ENCODE measurements around the gene NDUFAF2. TPM values are rescaled to one million over a fixed set of nuclear protein-coding genes. Genes with fewer than 3 reads are reported as not detected.
"Not testable (repeated sequence)": the region's sequence is repeated elsewhere in the genome, so short reads cannot be mapped to it uniquely, and the experiment has no call there.

The NDUFAF2 gene
- total and polyA plus RNA-seq, 2 experiments from 2014 or later, result 31.6 to 155 TPM

- not testable (repeated sequence) for H3K4me1 ChIP-seq (ENCODE audit: insufficient read depth); H3K4me3 Mint-ChIP-seq; H3K9me3 Mint-ChIP-seq; H3K27ac Mint-ChIP-seq; H3K27me3 ChIP-seq (ENCODE audit: insufficient read depth); H3K79me2 ChIP-seq (replicated peaks; ENCODE audit: insufficient read depth); H3K4me2 ChIP-seq; H4K20me1 ChIP-seq (replicated peaks; ENCODE audit: insufficient read depth); H3K9me2 ChIP-seq (ENCODE audit: insufficient read depth); H3K36me3 Mint-ChIP-seq (ENCODE audit: low read depth); H3K36me3 ChIP-seq (ENCODE audit: insufficient read depth); DNase-seq (ENCODE audit: low spot score); ATAC-seq; H3K27me3 Mint-ChIP-seq (ENCODE audit: insufficient read depth, low read depth, poor library complexity); H3K4me1 Mint-ChIP-seq; H3F3A ChIP-seq (replicated peaks; ENCODE audit: low read depth); H3K27ac ChIP-seq (ENCODE audit: low read depth); H3K4me3 ChIP-seq; H2AFZ ChIP-seq
Measured at GRCh38 chr5:61031301-61031700, 86.3 kb downstream of the NDUFAF2 start.

- H3K4me1 Mint-ChIP-seq, result peaks cover 7% of the 10 kb centered on the region
- Histone ChIP-seq H3K4me1 (ENCODE audit: insufficient read depth) (no peaks in the 10 kb centered on the region; the same call in 1 of the 2 replicates), H3K27me3 (ENCODE audit: insufficient read depth) (no peaks in the 10 kb centered on the region), H3K9me2 (ENCODE audit: insufficient read depth) (no peaks in the 10 kb centered on the region), H3K36me3 (ENCODE audit: insufficient read depth) (no peaks in the 10 kb centered on the region), H2AFZ (no peak overlapping the region), H4K20me1 (replicated peaks; ENCODE audit: insufficient read depth) (0 out of 2 replicates have a peak, but pooled peaks cover 3% of the 10 kb centered on the region), H3K4me2 (no peak overlapping the region), H3K79me2 (replicated peaks; ENCODE audit: insufficient read depth) (peaks cover 7% of the 10 kb centered on the region; the same call in 1 of the 2 replicates), H3K4me3 (no peak overlapping the region), H3K27ac (ENCODE audit: low read depth) (no peak overlapping the region), H3F3A (replicated peaks; ENCODE audit: low read depth) (no peaks in the 10 kb centered on the region)
- ATAC-seq (no peak), DNase-seq (ENCODE audit: low spot score) (no peak)
- no peak for TF ChIP-seq ZNF331 (CRISPR knock-in tag; IDR thresholded peaks at IDR 0.05; ENCODE audit: low read depth)
- no peak for TF ChIP-seq NANOG (IDR thresholded peaks at IDR 0.05; ENCODE audit: borderline replicate concordance)
- no peak for TF ChIP-seq ZNF114 (CRISPR knock-in tag; IDR thresholded peaks at IDR 0.05)
- TF ChIP-seq, protein P1, sequence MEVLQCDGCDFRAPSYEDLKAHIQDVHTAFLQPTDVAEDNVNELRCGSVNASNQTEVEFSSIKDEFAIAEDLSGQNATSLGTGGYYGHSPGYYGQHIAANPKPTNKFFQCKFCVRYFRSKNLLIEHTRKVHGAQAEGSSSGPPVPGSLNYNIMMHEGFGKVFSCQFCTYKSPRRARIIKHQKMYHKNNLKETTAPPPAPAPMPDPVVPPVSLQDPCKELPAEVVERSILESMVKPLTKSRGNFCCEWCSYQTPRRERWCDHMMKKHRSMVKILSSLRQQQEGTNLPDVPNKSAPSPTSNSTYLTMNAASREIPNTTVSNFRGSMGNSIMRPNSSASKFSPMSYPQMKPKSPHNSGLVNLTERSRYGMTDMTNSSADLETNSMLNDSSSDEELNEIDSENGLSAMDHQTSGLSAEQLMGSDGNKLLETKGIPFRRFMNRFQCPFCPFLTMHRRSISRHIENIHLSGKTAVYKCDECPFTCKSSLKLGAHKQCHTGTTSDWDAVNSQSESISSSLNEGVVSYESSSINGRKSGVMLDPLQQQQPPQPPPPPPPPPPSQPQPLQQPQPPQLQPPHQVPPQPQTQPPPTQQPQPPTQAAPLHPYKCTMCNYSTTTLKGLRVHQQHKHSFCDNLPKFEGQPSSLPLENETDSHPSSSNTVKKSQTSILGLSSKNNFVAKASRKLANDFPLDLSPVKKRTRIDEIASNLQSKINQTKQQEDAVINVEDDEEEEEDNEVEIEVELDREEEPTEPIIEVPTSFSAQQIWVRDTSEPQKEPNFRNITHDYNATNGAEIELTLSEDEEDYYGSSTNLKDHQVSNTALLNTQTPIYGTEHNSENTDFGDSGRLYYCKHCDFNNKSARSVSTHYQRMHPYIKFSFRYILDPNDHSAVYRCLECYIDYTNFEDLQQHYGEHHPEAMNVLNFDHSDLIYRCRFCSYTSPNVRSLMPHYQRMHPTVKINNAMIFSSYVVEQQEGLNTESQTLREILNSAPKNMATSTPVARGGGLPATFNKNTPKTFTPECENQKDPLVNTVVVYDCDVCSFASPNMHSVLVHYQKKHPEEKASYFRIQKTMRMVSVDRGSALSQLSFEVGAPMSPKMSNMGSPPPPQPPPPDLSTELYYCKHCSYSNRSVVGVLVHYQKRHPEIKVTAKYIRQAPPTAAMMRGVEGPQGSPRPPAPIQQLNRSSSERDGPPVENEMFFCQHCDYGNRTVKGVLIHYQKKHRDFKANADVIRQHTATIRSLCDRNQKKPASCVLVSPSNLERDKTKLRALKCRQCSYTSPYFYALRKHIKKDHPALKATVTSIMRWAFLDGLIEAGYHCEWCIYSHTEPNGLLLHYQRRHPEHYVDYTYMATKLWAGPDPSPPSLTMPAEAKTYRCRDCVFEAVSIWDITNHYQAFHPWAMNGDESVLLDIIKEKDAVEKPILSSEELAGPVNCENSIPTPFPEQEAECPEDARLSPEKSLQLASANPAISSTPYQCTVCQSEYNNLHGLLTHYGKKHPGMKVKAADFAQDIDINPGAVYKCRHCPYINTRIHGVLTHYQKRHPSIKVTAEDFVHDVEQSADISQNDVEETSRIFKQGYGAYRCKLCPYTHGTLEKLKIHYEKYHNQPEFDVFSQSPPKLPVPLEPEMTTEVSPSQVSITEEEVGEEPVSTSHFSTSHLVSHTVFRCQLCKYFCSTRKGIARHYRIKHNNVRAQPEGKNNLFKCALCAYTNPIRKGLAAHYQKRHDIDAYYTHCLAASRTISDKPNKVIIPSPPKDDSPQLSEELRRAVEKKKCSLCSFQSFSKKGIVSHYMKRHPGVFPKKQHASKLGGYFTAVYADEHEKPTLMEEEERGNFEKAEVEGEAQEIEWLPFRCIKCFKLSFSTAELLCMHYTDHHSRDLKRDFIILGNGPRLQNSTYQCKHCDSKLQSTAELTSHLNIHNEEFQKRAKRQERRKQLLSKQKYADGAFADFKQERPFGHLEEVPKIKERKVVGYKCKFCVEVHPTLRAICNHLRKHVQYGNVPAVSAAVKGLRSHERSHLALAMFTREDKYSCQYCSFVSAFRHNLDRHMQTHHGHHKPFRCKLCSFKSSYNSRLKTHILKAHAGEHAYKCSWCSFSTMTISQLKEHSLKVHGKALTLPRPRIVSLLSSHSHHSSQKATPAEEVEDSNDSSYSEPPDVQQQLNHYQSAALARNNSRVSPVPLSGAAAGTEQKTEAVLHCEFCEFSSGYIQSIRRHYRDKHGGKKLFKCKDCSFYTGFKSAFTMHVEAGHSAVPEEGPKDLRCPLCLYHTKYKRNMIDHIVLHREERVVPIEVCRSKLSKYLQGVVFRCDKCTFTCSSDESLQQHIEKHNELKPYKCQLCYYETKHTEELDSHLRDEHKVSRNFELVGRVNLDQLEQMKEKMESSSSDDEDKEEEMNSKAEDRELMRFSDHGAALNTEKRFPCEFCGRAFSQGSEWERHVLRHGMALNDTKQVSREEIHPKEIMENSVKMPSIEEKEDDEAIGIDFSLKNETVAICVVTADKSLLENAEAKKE (CRISPR knock-in tag; IDR thresholded peaks at IDR 0.05), result no peak
- no peak overlapping the region for H3K4me3 Mint-ChIP-seq
- peaks cover 6% of the 10 kb centered on the region; the same call in 1 of the 3 replicates for H3K36me3 Mint-ChIP-seq (ENCODE audit: low read depth)
- no peak overlapping the region for H3K27ac Mint-ChIP-seq
- peaks cover 4% of the 10 kb centered on the region for H3K27me3 Mint-ChIP-seq (ENCODE audit: insufficient read depth, low read depth, poor library complexity)
- H3K9me3 Mint-ChIP-seq, result peaks cover 4% of the 10 kb centered on the region; the same call in 1 of the 3 replicates
Measured at GRCh38 chr5:61044545-61044944, 99.5 kb downstream of the NDUFAF2 start.

All from GM23338 (cell line).